Activated CD8-positive, alpha-beta memory T cell treated with anti-CD3 and anti-CD28 coated beads, Interleukin-2, amount 50 U/mL, for 4 hours (primary cell): ENCODE measurements around the gene LGI1.

Experiments used
- DNase-seq: peaks from one replicate; pipeline ENCODE4 v3.0.0-alpha.2; 2020

Gene LGI1

DNA sequence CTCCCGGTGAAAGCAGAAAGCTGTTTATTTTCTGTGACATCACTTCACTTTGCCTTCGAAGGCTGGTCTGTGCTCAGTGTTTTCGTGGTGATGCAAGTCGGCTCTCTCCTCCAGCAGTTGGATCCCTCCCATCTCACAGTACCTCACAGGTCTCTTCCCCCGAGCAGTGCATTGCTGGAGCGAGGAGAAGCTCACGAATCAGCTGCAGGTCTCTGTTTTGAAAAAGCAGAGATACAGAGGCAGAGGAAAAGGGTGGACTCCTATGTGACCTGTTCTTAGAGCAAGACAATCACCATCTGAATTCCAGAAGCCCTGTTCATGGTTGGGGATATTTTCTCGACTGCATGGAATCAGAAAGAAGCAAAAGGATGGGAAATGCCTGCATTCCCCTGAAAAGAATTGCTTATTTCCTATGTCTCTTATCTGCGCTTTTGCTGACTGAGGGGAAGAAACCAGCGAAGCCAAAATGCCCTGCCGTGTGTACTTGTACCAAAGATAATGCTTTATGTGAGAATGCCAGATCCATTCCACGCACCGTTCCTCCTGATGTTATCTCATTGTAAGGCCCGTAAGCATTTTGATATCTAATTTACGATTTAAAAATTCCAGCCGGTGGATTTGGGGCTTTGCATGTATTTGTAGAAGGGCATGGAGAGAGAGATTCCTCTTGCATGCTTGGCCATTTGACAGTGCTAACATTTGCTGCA, at the start of gene LGI1:
Gene LGI1, plus strand, starts transcription at position 136 of the 707 bp plus-strand sequence. Its CDS starts 209 bp downstream, at position 345.
- DNase-seq: no peak

DNA sequence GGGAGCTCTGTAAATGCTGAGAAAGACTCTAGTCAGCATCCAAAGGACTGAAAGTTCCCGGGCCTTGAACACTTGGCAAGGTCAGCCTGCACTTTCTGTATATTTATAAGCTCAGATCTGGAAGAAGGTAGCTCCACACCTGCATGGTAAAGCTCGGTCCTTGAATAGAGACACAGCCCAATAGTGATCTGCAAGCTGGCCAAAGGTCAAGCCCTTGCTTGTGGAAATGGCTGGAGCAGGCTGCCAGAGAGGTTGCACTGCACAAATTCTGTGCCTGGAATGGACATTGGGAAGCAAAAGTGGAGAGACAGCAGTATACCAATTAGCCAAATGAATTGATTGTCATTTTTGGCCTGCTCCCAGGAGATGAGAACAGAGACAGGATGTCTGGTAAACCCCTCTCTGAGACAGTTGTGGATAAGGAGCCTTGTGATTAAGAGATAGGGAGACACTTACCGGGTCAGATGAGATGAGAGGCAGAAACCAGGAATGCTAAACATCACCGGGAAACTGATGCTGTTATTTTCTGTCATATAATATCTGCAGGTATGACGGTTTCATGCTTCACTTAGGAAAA, 47.3 kb upstream of the LGI1 start:
- DNase-seq: no peak

DNA sequence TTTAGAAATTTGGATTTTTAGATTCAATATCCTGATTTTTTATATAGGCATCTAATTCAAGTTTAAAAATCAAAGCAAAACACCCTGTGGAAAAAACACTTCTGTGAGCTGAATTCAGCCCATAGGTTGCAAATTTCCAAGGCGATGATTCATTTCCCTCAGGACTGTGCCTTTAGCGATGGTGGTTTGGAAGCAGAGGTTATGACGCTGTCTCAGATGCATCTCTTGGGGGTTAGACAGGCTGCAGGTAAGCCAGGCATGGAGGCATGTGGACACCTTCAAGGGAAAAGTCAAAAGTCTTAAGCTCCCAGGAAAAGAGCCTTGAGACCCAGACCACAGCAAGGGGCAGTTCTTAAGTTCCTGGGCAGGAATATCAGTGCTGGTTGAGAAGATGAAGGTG, 45.8 kb upstream of the LGI1 start:
- no peak for DNase-seq

DNA sequence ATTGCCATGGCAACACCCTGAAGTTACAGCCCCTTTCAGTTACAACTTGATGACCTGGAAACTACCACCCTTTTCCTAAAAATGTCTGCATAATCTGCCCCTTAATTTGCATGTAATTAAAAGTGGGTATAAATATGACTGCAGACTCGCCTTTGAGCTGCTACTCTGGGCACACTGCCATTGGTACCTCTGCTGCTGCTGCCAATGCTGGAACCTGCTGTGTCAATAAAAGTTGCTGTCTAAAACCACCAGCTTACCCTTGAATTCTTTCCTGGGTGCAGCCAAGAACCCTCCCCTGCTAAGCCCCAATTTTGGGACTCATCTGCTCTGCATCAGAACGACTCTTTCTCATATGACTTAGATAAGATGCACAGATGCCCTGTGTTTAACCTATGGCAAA, 45.1 kb upstream of the LGI1 start:
- no peak for DNase-seq

DNA sequence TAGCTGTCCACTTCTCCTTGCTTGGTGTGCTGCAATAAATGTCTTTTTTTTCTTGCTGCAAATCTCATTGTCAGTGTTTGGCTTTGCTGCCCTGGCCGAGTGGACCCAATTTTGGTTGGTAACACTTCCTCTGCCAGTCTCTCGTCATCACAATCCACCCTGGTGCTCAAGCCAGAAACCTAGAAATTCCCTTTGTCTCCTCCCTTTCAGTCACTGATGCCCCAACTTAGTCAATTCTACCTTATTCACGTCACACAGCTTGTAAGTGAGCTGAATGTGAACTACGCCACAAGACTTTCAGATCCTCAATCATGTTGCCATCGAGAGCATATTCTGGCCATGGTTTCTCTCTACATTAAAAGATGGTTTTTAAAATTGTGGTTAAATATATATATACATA, 42.4 kb upstream of the LGI1 start:
- no peak for DNase-seq

DNA sequence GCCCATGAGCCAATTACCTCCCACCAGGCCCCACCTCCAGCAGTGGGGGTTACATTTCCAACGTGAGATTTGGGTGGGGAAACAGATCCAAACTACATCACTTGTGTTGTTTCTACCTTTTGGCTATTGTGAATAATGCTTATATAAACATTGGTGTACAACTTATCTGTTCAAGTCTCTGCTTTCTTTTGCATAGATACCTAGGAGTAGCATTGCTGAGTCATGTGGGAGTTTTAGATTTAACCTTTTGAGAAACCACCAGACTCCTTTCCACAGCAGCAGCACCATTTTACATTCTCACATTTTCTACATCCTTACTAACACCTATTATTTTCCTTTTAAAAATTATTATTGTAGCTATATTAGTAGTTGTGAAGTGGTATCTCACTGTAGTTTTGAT, 41.0 kb upstream of the LGI1 start:
- DNase-seq: no peak

DNA sequence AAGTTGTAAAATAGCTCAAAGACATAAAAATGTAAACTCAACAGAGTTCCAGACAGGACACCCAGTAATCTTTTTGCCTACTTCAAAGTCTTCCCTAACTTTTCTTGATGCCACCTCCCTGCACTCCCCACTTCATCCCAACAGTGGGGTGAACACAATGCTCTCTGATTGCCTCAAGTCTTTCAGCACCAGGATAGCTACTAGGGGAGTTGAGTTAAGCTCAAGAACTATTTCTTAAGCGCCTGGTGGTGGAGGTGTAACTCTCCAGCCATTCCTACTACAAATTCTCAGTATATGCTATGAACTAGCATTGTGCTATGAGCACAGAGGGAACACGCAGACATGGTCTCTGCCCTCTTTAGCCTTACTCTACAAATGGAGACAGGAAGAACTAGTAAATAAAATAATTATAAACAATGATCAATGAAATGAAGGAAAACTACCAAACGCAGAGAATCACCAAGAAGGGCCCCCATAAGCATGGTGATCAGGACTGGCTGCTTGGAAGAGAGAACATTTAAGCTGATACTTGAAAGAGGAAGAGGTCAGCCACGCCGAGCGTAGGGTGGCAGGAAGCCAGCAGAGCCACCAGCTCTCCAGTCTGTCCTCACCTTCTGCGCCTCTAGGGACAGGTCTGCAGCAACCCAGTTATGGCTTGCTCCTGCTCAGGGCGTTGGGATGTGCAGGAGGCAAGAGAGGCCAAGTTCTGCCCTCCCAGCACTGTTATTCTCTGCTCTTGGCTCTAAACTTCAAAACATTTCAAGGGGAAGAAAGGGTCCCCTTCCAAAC, 38.6 kb upstream of the LGI1 start:
- DNase-seq: no peak

DNA sequence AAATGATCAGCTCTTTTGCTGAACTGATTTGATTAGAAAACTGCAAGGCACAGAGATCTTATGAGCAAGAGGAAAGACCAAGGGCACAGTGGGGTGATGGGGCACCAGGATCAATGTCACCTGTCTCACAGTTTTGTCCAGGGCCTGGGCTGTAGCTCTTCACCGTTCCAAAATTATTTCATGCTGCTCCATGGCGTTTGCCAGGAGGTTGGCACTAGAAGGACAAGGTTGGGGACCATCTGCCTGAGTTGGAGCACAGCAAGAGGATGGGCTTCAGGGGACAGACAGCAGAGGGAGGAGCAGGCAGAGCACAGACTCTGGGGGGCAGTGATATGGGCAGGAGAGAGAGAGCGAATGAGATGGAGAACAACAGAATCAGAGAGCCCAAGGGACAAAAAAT, 37.8 kb upstream of the LGI1 start:
- no peak for DNase-seq

DNA sequence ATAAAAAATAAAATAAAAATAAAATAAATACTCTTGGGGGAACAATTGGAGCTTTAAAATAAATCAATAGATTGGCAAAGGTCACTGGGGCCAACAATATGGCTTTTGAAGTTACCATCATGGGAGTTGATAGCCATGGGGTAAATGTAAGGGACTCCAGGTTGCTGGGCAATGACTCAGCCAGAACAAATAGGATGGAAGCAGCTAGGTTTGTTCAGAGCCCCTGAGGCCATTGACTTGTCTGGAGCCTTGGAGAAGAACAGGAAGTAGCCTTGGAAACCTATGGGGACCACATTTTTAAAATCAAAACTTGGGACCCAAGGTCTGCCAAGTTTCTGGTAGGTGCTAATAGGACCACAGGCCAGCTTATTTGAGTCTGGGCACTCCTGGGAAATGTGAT, 35.2 kb upstream of the LGI1 start:
- DNase-seq: no peak

DNA sequence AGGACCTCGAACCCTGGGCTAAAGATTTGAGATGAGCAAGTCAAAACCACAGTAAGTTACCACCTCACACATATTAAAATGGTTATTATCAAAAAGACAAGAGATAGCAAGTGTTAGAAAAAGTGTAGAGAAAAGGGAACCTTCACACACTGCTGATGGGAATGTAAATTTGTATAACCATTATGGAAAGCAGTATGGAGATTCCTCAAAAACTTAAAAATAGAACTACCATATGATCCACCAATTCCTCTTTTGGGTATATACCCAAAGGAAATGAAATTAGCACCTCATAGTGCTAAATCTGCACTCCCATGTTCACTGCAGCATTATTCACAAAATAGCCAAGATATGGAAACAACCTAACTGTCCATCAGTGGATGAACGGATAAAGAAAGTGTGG, 34.6 kb upstream of the LGI1 start:
- no peak for DNase-seq

DNA sequence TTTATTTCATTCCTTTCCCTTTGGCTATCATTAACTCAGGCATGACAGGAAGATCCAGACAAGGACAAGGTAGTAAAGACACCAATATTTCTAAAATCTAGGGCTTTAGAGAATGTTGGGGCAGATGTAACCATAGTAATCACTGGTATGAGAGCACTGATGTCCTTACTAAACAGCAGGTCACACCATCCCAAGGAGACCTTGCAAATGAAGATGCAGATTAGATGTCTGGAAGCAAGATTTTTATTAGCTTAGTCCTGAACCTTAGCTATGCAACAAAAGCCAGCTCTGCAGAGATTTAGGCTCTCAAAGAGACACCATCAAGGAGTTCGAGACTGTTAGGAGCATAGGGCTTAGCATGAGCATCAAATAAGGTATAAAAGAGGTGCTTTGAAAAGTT, 31.7 kb upstream of the LGI1 start:
- DNase-seq: no peak

DNA sequence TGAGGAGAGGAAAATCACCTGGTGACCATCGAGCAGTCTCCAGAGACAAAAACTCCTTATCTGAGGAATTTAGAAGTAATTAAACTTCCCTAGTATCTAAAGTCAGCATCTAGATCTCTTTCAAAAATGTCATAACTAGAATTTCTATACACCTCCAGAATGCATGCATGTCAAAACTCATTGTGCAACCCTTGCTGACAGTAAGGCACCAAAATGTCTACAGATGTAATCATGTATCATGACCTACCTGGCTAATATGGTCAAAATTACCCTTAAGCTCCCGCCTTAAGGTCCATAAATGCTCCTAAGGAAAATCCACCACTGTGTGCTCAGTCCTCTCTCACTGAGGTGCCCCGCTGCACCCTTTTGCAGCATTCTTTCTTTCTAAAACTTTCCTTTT, 16.4 kb upstream of the LGI1 start:
- no peak for DNase-seq

DNA sequence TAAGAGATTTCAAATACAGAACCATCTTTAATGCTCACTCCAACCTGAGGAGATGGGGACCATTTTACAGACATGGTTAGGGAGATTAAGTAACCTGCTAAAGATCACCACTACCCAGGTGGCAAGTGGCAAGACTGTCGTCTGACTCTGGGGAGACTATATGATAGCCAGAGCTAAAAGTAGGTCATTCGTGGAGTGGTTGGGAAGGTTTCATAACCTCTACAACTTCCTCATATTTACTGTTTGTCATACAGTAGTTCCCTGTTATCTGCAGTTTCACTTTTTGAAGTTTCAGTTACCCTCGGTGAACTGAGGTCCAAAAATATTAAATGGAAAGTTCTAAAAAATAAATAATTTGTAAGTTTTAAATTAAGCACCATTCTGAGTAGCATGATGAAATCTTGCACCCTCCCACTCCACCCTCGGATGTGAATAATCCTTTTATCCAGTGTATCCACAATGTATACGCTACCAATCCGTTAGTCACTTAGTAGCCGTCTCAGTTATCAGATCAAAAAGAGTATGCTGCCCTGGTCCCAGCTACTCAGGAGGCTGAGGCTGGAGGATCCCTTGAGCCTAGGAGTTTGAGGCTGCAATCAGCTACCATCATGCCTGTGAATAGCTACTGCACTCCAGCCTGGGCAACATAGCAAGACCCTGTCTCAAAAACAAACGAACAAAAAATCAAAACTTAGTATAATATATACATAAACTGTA, 14.9 kb upstream of the LGI1 start:
- no peak for DNase-seq

DNA sequence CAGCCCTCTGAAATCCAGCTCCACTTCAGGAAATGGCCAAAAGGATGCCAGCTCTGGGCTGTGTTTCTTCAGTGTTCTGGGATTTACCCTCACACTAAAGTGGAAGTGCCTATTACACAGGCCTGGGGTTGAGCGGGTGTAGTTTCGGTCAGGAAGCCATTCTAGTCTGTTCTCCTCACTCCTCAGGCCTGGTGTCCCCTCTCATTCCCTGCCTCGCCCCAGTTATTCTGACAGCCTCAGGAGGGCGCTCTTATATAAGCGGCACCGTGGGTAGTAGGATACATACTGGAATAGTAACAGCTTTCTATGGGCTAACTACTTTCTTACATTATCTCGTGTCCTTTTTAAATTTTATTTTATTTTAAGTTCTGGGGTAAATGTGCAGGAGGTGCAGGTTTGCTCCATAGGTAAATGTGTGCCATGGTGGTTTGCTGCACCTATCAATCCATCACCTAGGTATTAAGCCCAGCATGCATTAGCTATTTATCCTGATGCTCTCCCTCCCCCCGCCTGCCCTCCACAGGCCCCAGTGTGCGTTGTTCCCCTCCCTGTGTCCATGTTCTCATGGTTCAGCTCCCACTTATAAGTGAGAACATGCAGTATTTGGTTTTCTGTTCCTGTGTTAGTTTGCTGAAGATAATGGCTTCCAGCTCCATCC, 12.2 kb upstream of the LGI1 start:
- no peak for DNase-seq

DNA sequence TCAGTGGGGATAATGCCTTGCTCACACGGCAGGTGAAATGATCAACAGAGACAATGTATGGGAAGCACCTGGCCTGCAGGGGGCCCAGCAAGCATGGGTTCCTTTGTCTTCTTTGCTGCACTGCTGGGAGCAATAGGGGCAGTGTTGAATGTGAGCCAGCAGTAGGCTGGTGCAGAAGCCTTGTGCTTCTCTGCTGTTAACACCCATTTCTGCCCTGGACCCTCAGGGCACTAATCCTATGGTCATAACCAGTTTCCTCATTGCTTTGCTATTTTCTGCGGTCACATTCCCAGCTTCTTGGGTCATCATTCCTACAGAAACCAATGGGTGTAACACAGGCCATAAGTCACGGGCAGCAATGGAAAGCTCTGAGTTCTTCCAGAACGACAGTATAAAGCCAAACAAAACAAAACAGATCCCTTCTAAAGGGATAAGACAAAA, 10.9 kb upstream of the LGI1 start:
- no peak for DNase-seq

DNA sequence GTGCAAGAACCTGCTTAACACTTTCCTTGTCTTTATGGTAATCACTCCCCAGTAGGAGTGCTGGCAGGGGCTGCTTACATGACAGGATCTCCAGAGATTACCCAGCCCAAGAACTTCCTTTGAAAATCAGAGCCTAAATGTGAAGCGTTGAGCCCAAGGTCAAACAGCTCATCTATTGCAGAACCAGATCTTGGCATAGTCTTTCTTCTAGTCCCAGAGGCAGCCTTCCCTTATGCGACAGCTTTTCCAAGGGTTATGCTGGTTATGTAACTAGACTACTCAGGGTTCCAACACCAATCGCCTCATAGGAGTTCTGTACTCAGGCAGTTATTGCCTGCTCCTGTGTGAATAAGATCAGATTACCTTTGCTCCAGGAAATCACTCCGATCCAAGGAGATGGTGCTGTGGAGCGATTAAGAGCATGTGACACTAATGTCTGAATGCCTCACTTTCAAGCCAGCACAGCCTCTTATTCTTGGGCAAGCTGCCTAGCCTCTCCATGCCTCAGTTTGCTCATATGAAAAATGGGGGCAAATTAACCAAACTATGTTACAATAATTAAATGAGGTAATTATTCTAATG, 8.4 kb upstream of the LGI1 start:
- DNase-seq: no peak

DNA sequence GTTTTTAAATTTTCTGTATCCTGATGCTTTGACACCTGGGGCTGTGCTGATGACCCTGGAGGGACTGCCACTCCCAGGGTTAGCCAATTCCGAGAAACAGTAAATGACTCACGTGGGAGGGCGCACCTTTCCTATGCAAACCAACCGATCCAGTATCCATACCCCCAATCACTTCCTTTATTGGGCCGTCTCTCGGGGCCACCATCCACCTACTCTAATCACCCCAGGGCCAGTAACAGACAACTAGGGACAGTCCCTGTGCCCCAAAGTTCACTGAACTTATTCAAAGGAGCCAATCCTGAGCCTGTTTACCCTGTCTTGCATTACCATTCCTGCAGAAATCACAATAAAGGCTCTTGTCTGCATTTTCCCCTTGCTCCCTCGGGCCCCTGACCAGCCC, 6.6 kb upstream of the LGI1 start:
- no peak for DNase-seq

DNA sequence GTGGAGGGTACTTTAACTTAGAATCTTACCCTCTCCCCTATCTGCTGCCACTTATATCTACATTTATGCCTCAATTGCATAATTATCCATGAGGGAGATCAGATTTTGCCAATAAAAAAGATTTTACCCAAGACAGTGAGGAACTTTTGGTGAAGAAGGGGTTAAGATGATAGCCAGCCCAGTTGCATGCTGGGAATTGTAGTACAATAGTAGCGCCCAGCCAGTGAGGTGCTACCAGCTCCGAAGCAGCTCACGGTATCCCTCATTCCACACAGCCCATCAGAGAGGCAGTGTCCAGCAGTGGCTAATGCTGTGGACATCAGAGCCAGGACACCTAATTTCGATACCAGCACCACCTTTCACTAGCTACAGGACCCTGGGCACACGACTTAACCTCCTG, 5.9 kb upstream of the LGI1 start:
- no peak for DNase-seq

DNA sequence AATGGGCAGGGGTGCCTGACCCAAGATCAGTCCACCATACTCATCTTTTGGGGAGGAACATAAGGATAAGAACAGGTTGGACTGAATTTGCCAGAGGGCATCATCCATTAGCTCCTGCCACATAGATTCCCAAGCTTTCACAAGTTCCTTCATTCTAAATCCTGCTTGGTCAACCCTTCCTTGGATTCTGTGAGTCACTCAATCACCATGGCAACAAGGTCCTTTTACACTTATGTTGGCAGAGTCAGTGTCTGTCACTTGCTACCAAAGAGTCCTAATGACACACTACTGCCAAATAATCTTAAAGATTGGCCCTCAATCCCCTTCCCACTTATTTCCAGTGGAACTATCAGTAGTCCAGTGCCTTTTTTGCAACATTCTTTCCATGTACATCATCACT, 5.0 kb upstream of the LGI1 start:
- no peak for DNase-seq

DNA sequence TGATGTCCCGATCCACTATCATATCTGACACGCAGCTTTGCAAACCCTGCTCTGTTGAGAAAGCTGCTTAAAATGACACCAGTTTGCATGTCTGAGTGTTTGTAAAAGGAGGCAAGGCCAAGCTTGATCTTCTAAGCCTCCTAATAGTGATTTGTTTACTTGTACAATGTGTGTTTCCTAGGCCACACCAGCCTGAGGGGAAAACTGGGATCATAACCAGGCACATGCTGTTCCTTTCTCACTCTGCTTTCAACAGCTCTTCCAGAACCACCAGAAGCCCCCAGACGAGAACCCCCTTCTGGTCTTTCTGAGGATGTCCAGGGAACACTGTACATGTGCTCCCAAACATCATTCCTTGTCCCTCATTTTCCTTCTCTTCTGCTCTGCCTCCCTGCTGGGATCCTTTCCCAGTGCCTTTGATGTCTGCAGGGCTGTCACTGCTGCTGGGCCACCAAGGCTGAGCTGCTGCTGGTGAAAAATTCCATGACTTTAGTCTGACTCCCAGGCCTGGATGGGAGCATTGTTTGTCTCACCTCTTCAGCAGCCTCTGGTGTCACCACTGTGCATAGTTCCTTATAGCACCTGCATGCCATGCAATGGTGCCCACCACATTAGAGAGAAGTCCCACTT, 4.0 kb upstream of the LGI1 start:
- no peak for DNase-seq

DNA sequence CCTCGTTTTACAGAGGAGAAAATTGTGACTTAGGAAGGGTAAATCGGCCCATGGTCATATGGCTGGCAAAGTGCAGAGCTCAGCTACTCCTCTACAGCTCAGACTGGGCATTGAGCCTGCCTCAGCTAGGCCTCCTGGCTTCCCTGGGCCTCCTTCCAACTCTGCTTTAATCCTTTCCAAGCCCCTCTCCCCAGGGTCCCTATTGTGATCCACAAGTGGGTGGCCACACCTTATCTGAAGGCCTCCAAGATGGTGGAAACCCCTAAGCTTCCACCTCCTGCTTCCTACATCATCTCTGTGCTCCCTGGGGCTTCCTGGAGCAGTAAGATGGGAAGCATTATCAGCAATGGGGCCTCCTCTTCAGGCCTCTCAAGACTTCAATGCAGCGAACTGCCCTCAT, 3.0 kb upstream of the LGI1 start:
- DNase-seq: no peak

DNA sequence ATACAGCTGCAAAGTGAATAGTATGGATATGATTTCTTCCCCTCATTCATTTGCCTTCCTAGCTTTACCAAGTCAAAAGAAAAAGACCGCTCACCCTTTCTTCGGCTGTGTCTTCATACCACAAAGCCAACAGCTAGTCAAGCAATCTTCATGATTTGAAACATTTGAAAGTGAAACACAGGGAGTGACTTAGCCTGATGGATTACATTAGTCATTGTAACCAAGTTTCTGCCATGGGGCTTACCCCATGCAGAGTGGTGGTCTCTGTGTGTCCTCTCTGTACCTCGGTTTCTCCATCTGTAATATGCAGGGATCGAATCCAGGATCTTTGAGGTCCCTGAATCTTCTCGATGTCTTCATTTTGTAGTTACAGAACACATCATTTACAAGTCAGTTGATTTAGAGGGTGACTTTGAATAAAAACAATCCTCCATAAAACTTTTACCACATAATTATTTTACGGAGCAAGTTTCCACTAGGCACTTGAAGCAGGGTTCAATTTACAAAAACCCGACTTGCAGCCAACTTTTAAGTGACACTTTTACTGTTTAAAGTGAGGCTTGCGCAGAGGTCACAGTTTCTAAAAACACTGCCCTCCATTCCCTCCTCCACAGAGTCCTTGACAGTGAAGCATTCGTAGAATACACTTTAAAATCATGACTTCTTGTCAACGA, 2.2 kb upstream of the LGI1 start:
- no peak for DNase-seq
